Stimulated activated CD8-positive, alpha-beta memory T cell treated with anti-CD3 and anti-CD28 coated beads, Interleukin-7, amount 100 ng/mL, for 1 hour (primary cell): ENCODE results near the gene ABR.

Experiments used
- DNase-seq, 2 donors: peaks; one replicate each; pipeline ENCODE4 v3.0.0-alpha.2; 2020; ENCODE audit warnings: low read depth in 2 of 2

The ABR gene

GRCh38 chr17:1030684-1031532 is 148.9 kb downstream of the ABR start:
- DNase-seq: no peak

DNA sequence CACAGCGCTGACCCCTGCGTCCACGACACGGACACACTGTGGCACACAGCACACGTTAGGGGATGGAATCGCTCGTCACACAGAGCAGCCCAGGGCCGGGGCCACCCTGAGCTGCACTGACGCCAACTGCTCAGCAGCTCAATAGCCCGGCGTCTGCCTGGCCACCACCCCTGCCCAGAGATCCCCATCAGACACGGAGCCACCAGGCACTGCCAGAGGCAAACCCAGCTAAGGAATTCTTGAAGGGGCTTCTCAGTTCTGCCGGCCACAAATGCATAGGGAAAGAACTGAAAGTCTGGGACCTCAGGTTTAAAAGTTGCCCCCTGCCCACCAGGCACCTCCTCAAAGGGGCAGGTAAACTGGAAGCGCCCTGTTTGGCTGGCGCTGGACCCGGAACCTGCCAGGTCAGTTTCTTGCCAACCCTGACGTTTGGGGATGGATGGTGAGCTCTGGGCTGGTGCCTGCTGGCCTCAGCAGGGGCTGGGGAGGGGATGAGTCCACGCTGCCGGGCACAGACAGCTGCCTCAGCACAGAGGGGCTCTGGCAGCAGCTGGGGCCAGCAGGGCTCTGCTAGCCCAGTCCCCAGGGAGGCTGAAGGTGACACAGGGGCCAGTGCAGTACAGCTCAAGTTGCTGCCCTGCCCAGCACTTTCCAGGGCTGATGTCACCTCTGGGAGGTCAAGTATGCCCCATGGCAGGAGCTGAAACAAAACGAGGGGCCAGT is 149.7 kb downstream of the ABR start:
- DNase-seq: no peak

DNA sequence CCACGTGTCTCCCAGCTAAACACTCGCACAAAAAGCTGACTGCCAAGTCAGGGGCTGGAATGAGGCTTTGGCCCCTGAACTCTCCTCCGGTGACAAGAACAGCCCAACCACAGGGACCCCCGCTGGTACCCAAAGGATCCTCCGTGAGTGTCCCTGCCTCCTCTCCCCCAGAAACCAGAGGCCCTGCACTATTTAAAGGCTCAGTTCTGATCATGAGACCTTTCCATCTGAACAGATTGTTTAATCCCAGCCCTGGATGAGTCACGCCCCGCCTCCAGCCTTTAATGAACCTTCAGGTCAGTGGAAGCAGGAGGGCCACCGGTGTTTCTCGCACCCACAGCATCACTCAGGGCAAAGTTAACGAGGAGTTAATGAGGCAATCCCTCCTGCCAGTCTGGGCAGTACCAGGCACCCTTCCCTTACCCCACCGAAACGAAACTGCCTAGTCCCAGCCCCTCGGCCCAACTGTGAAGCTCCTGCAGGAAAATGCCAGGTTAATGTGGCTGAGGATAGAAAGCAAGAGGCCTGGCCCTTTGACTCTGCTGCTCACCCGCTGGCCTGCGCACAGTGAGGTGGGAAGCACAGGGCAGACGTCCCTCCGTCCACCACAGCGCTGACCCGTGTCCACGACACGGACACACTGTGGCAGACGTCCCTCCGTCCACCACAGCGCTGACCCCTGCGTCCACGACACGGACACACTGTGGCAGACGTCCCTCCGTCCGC is 150.4 kb downstream of the ABR start:
- DNase-seq: no peak

DNA sequence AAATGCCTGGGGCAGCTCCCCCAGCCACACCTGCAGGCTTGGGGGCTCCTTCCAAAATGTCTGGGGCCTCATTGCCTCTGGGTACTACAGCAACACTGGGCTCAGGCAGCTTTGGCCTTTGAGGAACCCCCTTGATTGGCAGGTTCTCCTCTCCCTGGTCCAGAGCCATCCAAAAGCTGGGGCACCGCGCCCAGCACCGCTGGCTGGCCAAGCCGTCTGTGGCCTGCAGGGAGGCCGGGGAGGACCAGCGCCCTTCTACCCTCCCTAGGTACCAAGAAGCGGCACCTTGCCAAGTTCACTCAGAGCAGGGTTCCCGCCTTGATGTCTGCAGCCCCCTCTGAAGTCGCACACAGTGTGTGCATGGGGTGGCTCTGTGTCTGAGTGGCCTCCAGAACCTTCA is 152.7 kb downstream of the ABR start:
- DNase-seq: no peak

GRCh38 chr17:1026599-1026975 is 153.2 kb downstream of the ABR start:
- DNase-seq: no peak

DNA sequence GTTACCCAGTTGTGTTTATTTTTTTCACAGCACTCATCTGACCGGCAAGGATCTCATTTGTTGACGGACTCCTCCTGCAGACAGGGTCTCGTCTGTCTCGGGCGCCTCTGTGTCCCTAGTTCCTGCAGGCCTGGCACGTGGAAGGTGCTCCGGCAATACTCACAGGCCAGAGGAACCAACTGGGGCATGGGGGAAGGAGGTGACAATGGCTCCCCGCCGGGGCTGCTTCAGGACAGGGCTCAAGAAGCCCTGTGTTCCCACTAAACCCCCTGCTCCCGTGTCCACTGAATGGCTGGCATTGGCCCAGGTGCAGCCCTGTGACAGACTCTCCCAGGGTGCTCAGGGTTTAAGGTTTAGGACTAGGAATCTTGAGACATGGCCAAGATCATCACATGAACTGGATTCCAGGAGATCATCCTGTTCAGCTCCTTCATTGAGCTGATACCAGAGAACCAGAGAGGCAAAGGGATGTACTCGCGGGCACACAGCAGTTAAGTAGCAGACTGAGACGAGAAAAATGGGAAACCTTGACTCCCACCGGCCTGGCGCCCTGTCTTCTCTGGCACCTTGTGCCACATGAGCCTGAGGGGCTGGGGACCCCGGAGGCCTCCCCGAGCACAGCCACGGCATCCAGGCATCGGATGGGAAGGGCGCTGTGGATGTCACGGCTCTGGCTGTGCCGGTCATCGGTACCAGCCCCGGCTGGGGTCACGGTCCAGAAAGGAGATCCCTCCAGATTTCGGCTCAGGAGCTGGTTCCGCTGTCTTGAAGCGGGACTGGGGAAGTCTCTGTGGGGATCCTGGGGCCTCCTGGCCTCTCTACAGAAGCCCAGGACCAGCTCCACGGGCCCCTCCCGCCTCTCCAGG is 153.8 kb downstream of the ABR start:
- DNase-seq: no peak

- no peak for DNase-seq
Observed at GRCh38 chr17:1024076-1024475, 155.7 kb downstream of the ABR start.

GRCh38 chr17:1022278-1023024 is 157.3 kb downstream of the ABR start:
- DNase-seq: no peak

DNA sequence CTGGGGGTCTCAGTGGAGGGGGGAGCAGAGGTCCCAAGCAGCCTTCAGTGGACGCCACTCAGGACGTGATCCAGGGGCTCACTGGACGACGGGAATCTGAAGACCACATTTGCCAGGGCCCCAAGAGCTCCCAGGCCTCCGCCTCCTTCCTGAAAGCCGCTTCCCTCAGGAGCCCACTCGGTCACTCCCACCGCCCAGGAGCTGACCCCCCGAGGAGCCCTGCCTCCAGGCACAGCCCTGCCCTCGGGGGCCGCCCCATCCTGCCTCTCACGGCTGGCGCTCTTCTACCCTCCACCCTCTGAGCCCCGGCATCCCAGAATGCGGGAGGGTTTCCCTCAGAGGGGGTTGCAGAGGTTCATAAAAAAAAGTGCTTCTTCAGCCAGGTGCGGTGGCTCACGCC is 158.6 kb downstream of the ABR start:
- no peak for DNase-seq

DNA sequence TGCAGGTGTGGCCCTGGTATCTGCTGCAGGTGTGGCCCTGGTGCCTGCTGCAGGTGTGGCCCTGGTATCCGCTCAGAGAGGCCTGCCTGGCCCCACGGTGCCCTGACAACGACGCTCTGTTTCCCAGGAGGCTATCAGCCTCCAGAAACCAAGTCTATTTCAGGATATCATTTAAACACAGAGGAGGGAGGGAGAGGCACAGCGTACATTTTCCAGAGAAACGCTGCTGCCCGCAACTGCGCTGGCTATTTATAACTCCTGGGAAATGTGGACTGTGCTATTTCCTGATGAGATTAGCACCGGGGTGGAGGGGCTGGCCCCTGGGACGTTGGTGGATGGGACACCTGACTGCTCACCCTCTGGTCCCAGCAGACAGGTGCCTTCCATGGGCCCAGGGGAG is 160.3 kb downstream of the ABR start:
- no peak for DNase-seq

- DNase-seq: no peak
Observed at GRCh38 chr17:1018547-1018946, 161.2 kb downstream of the ABR start.

DNA sequence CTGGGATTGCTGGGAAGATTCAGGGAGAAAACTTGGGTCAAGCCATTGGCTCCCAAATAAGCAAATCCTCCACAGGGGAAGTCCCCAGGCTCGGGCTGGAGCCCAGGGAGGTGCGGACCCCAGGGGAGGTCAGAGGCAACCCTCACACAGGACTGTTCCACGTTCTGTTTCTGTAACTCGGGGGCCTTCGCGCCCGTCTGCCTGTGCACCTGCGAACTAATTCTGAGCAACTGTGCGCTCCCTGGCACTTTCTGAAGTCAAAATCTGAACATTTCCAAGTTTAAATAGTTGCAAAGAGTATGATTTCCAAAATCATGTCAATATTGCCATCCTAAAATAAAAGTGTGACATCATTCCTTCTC is 166.1 kb downstream of the ABR start:
- no peak for DNase-seq

- DNase-seq: no peak
Observed at GRCh38 chr17:1012823-1013728, 166.7 kb downstream of the ABR start.

- DNase-seq: no peak
Observed at GRCh38 chr17:1011760-1012735, 167.7 kb downstream of the ABR start.

GRCh38 chr17:1011138-1011537 is 168.6 kb downstream of the ABR start:
- DNase-seq: no peak

DNA sequence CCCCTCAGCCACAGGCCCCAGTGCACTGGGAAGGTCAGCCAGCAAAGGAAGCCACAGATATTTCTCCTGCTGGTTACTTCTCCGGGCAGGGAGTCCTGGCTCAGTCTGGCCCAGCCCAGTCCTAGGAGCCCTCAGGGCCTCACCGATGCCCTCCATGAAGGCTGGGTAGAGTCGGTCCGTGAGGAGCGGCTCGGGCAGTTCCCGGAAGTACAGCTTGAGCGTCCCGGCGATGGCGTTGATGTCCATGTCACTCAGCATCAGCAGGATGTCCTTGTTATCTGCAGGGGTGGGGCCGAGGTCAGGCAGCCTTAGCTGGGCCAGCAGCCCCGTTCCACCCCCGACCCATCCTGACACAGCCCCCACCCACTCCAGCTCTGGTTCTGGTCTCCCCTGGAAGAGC is 169.2 kb downstream of the ABR start:
- no peak for DNase-seq

- DNase-seq: no peak
Observed at GRCh38 chr17:1010086-1010450, 169.7 kb downstream of the ABR start.

- no peak for DNase-seq
Observed at GRCh38 chr17:1009229-1010085, 170.3 kb downstream of the ABR start.
